Germinal center (tissue), 1 donor: ENCODE results near the gene ABCC3.

Experiments used
- DNase-seq: peaks from one replicate; pipeline ENCODE4 v3.0.0; 2012; ENCODE audit warnings: mixed read lengths, low spot score

Gene ABCC3

GRCh38 chr17:50737118-50737698 lies 102.5 kb downstream of the ABCC3 start:
- no peak for DNase-seq

- no peak for DNase-seq
Observed at GRCh38 chr17:50739098-50739497, 104.4 kb downstream of the ABCC3 start.
